NCI-H460 (cell line): ENCODE measurements around the gene SRPK3. TPM values are rescaled to one million over a fixed set of nuclear protein-coding genes. Genes with fewer than 3 reads are reported as not detected.

Experiments
- DNase-seq: peaks from one replicate; pipeline ENCODE4 v3.0.0-alpha.2; 2016; ENCODE audit warnings: low read depth; ENCODE audit errors: extremely low read depth
- total RNA-seq: library from RNA; depleted of rRNA; stranded (reverse); fragments of >200 nt; shearing (Covaris generic); gene quantifications from 2 replicates; pipeline ENCODE4 v1.2.3, GENCODE V29; 2014

SRPK3 gene
- total RNA-seq, 1 experiment from 2014 or later: 0.17 TPM

GRCh38 chrX:153782313-153782712 lies 1.5 kb downstream of the SRPK3 start:
- no peak for DNase-seq

GRCh38 chrX:153782871-153783270 lies 2.0 kb downstream of the SRPK3 start:
- DNase-seq: no peak

GRCh38 chrX:153783378-153784013 lies 2.7 kb downstream of the SRPK3 start:
- no peak for DNase-seq

DNA sequence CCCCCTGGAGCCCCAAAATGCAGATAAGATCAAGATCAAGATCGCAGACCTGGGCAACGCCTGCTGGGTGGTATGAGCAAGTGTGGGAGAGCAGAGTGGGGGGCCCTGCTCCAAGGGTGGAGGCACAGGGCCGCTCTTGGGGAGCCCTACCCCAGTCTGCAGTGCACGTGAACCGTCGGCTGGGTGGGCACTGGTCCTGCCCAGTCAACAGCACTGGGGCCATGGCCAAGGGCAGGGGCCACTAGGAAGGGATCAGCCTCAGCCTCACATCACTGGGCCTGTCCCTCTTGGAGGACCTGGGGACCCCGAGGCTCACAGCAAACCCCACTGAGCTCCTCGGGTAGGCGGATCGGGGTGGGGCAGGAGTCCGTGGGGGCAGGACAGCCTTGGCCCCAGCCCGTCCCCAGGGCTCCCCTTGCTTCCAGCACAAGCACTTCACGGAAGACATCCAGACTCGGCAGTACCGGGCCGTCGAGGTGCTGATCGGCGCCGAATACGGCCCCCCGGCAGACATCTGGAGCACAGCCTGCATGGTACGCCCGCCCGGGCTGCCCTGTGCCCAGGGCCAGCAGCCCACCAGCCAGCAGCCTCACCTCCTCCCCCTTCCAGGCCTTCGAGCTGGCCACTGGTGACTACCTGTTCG lies 3.6 kb downstream of the SRPK3 start:
- DNase-seq: no peak

- DNase-seq: no peak
These were observed 5.8 kb downstream of the SRPK3 start for GRCh38 chrX:153786669-153787068.

- no peak for DNase-seq
These were observed 8.8 kb downstream of the SRPK3 start for GRCh38 chrX:153789654-153790053.

DNA sequence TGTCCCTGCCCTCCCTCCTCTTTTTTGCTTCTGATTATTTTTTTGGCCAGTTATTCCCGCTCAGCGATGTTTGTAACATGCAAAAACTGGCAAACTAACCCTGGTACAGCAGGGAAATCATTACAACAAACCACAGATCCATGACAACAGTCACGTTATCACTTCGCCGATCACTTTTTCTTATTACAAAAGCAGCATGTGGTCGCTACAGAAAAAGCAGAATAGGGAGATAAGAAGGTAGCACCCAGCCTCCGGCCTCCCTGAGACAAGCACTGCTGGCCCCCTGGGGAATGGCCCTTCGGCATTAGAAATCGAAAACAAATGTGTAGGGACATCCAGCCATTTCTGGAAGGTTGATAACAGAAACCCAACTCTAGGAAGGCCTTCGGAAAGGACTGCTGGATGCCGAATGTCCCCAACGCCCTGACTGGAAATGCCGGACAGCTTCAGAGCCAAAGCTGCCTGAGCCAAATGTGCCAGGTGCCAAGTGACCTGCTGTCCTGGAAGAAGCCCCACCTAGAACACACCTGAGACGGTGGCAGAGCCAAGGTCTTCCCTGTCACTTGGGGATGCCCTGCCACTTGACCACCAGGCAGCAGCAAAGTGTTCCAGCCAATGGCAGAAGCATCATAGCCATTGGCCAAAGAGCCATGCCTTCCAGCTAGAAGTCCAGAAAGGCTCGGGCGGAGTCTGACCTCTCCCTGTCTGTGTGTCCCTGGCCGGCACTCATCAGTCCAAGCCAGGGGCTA lies 10.4 kb downstream of the SRPK3 start:
- no peak for DNase-seq

GRCh38 chrX:153792368-153792767 lies 11.5 kb downstream of the SRPK3 start:
- DNase-seq: no peak

DNA sequence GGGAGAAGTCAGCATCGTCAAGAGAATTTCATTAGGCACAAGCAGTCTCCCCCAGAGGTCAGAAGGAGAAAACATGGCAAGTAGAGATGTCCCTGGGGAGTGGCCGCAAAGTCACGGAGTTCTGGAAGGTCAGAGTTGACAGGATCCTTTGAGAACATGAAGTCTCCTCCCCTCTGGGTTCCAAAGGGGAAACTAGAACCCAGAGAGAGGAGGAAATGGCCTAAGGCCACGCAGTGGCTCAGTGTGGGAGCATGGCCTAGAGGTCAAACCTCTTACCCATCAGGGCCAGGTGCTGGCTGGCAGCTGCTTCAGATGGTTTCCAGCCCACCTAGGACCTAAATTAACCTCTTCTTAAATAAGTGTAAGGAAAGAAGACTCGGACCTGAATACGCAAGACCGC lies 12.4 kb downstream of the SRPK3 start:
- no peak for DNase-seq

DNA sequence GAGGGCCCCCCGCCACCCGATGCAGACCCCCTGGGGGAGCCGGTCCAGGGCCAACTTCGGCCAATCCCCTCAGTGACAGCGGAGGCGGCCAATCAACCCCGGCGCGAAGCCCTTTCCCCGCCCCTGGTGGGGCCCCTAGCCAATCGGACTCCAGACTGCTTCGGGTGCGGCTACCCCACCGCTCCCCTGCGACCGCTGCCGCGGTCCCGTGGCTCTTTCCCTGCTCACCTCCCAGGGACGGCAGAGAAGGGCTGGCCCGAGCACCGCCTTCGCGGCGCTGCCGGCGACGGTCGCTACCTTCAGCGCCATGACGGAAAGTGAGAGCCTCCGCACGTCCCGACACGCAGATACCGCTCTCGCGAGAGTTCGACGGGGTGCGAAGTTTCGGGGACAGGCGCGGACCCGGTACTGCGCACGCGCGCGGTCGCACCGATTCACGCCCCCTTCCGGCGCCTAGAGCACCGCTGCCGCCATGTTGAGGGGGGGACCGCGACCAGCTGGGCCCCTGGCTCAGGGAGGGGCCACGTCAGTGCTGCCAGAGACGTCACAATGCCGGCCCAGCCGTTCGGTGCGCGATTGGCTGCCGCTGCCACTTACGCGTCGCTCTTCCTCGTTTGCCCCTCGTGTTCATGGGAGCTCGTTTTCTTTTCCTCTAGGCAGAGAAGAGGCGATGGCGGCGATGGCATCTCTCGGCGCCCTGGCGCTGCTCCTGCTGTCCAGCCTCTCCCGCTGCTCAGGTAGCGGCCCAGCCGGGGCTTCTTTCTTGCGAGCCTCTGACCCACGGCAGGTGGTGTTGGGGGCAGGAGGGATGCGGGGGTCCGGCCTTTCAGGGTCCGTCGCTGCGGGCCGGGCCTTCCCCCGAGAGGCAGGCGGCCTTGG lies 13.4 kb downstream of the SRPK3 start, which contains the start of the genes IDH3G and SSR4:
IDH3G (minus strand) TSS at position 358 of the 879 bp plus-strand sequence; CDS start at position 309, 49 bp downstream.
SSR4 (plus strand) TSS at position 651 of the 879 bp plus-strand sequence; CDS start at position 671, 20 bp downstream.
- DNase-seq: peak; percentile 94

DNA sequence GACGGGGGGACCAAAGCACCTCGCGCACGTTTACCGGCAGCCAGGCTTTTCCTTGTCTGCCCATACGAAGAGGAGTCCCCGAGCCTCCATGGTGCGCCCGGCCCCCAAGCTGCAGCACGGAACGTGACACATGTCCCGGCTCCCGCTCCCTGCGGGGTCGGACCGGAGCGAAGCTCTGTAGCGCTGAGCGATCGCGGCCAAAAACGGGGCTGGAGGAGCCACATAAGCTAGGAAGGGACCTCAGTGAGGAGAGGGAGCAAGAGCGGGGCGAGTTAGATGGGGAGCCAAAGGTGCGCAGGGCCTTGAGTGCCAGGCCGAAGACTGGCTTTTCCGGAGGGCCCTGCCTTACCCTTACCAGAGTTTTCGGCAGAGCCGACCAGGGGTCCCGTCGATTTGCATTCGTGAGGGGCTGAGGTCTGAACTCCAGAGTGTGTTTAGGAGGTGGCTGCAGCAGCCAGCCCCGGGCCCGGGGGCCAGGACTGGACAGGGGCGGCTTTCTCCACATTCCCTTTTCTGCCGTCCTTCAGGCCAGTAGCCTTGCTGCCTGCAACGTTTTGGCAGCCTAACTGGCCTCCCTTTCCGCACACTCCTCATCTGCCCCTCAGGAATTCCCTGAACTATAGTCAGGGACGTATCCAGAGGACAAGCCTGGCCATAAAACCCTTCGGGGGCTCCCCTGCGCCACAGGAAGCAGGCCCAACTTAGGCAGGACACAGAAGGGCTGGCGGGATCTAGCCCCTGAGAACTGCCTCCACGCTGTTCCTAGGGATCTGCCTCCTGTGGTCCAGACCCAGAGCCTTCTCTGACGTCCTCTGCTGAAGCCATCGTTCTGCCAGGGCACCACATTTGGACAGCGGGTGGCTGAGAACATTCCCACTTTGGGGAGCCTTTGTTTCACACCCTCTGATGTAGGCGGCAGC lies 14.3 kb downstream of the SRPK3 start:
- no peak for DNase-seq

GRCh38 chrX:153797415-153798015 lies 16.7 kb downstream of the SRPK3 start:
- DNase-seq: no peak

- no peak for DNase-seq
These were observed 18.5 kb downstream of the SRPK3 start for GRCh38 chrX:153799326-153799725.

- no peak for DNase-seq
These were observed 19.4 kb downstream of the SRPK3 start for GRCh38 chrX:153800177-153800722.

- DNase-seq: no peak
These were observed 19.9 kb downstream of the SRPK3 start for GRCh38 chrX:153800746-153801145.

GRCh38 chrX:153801669-153802068 lies 20.8 kb downstream of the SRPK3 start:
- DNase-seq: no peak

DNA sequence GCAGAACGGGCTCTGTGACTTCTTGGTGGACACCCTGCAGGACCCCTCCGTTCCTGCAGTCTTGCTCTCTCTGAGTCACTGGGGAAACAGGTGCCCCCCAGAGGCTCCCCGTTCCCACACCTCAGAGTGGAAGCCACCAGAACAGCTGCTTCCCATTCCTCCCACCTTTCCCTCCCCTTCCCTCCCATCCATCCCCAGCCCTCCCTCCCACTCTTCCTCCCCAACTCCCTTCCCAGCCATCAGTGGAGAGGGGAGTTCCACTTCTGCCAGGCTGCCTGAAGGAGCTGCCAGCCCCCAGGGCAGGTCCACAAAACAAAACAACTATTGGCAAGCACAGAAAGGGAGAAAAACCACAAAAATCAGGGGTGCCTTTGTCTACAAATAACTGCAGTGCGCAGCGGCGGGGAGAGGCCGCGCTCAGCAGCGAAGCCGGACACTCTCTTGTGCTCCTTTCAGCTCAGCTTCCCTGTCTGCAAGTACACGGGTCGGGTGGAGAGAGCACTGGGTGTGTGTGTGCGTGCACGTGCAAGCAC lies 21.7 kb downstream of the SRPK3 start:
- no peak for DNase-seq
